Lower leg skin (tissue), 4 donors: Measurements from ENCODE around the gene KLK4. TPM values are rescaled to one million over a fixed set of nuclear protein-coding genes. Genes with fewer than 3 reads are reported as not detected.

Experiments
- DNase-seq, 2 donors: peaks; one replicate each; pipeline ENCODE4 v3.0.0-alpha.2; 2019; ENCODE audit warnings: low spot score in 2 of 2
- H3K4me3 ChIP-seq: fragments of 200-600 bp; sonication (generic); 2 replicates; pipeline ENCODE4 v1.5.1; 2017; ENCODE audit warnings: mild to moderate bottlenecking, low read depth; ENCODE audit not compliant: poor library complexity, severe bottlenecking
- POLR2A ChIP-seq, 2 donors: fragments of 450-650 bp; IDR thresholded peaks; one replicate each; pipeline ENCODE4 v1.6.1; 2016 to 2017; ENCODE audit warnings: antibody characterized with exemption in 2 of 2, mild to moderate bottlenecking in 1 of 2, moderate library complexity in 1 of 2
- WGBS, 2 donors: methylation state at CpG; one replicate each; pipeline ENCODE4 v1.1.5; 2018; 5-methylcytosine and 5-hydroxymethylcytosine counted together
- intact Hi-C: fragments of 100-400 bp; cut with DNase I; formaldehyde crosslinking; loops from one replicate; pipeline ENCODE4 v1.15.0; 2023; ENCODE audit warnings: low total_unique reads
- total RNA-seq, 4 donors: library from RNA; depleted of rRNA; stranded (reverse); fragments of >200 nt; gene quantifications; one replicate each; pipeline ENCODE4 v1.1.0, GENCODE V29; 2016
- TF ChIP-seq, protein P1 (sequence below), 3 donors: fragments of 450-650 bp; IDR thresholded peaks; one replicate each; pipeline ENCODE4 v1.5.1; 2016; ENCODE audit warnings: antibody characterized with exemption in 3 of 3, mild to moderate bottlenecking in 3 of 3, moderate library complexity in 2 of 3

Gene KLK4
- total RNA-seq, 4 donors from 2014 or later = 0.47 to 0.84 (median 0.74) TPM

DNA sequence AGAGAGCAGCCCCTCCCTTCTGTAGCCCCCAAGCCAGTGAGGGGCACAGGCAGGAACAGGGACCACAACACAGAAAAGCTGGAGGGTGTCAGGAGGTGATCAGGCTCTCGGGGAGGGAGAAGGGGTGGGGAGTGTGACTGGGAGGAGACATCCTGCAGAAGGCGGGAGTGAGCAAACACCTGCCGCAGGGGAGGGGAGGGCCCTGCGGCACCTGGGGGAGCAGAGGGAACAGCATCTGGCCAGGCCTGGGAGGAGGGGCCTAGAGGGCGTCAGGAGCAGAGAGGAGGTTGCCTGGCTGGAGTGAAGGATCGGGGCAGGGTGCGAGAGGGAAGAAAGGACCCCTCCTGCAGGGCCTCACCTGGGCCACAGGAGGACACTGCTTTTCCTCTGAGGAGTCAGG, 52.3 kb downstream of the KLK4 start:
- no peak overlapping the region for H3K4me3 ChIP-seq
- no peak for DNase-seq
- WGBS, 2 donors = 12 to 17% methylated on average over 7 of the region's 7 CpGs
- no peak for TF ChIP-seq POLR2A (IDR thresholded peaks at IDR 0.05)
- TF ChIP-seq, protein P1, sequence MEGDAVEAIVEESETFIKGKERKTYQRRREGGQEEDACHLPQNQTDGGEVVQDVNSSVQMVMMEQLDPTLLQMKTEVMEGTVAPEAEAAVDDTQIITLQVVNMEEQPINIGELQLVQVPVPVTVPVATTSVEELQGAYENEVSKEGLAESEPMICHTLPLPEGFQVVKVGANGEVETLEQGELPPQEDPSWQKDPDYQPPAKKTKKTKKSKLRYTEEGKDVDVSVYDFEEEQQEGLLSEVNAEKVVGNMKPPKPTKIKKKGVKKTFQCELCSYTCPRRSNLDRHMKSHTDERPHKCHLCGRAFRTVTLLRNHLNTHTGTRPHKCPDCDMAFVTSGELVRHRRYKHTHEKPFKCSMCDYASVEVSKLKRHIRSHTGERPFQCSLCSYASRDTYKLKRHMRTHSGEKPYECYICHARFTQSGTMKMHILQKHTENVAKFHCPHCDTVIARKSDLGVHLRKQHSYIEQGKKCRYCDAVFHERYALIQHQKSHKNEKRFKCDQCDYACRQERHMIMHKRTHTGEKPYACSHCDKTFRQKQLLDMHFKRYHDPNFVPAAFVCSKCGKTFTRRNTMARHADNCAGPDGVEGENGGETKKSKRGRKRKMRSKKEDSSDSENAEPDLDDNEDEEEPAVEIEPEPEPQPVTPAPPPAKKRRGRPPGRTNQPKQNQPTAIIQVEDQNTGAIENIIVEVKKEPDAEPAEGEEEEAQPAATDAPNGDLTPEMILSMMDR (IDR thresholded peaks at IDR 0.05) = no peak
- intact Hi-C loops = no loop called here

DNA sequence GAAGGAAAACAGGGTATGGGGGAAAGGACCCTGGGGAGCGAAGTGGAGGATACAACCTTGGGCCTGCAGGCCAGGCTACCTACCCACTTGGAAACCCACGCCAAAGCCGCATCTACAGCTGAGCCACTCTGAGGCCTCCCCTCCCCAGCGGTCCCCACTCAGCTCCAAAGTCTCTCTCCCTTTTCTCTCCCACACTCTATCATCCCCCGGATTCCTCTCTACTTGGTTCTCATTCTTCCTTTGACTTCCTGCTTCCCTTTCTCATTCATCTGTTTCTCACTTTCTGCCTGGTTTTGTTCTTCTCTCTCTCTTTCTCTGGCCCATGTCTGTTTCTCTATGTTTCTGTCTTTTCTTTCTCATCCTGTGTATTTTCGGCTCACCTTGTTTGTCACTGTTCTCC, 53.8 kb downstream of the KLK4 start:
- 61 to 69% methylated on average over 6 of the region's 6 CpGs for WGBS, 2 donors
- no peak for TF ChIP-seq POLR2A (IDR thresholded peaks at IDR 0.05)
- TF ChIP-seq, protein P1 (IDR thresholded peaks at IDR 0.05) = no peak
- H3K4me3 ChIP-seq = no peak overlapping the region
- intact Hi-C loops = no loop called here
- no peak for DNase-seq

Other genes with a start within 250 kb of the KLK4 start
- gene SHANK1, start 191.6 kb downstream of the KLK4 start, total RNA-seq = 1 to 10 TPM in 2 of 4 donors, under 1 TPM in 2; 0.30 to 1.6 (median 0.67) TPM
- gene CLEC11A, start 188.0 kb downstream of the KLK4 start, total RNA-seq = 10 to 100 TPM in 2 of 4 donors, 1 to 10 TPM in 2; 9.5 to 19.2 (median 11.9) TPM
- not detected for gene GPR32, start 140.9 kb downstream of the KLK4 start, total RNA-seq
- gene ACP4, start 121.0 kb downstream of the KLK4 start, total RNA-seq = 1 to 10 TPM in 1 of 4 donors, under 1 TPM in 1, not detected in 2; 0.58 to 3.1 TPM
- 10 to 100 TPM; 35.9 to 49.9 (median 46.6) TPM for gene KLK1, start 87.6 kb downstream of the KLK4 start, total RNA-seq
- not detected for gene KLK15, start 77.8 kb downstream of the KLK4 start, total RNA-seq
- 100 to 1,000 TPM in 1 of 4 donors, 10 to 100 TPM in 1, 1 to 10 TPM in 1, under 1 TPM in 1; 0.13 to 119 (median 10.4) TPM for gene KLK3, start 56.5 kb downstream of the KLK4 start, total RNA-seq
- gene KLK2, start 38.0 kb downstream of the KLK4 start, total RNA-seq = 10 to 100 TPM in 1 of 4 donors, 1 to 10 TPM in 1, not detected in 2; 5.3 to 31.2 TPM
- 100 to 1,000 TPM; 179 to 310 (median 271) TPM for gene KLK5, start 41.6 kb upstream of the KLK4 start, total RNA-seq
- 1 to 10 TPM in 3 of 4 donors, under 1 TPM in 1; 0.27 to 9.5 (median 5.1) TPM for gene KLK6, start 58.2 kb upstream of the KLK4 start, total RNA-seq
- 100 to 1,000 TPM; 206 to 251 (median 224) TPM for gene KLK7, start 72.5 kb upstream of the KLK4 start, total RNA-seq
- 100 to 1,000 TPM in 3 of 4 donors, 10 to 100 TPM in 1; 67.1 to 117 (median 106) TPM for gene KLK8, start 90.2 kb upstream of the KLK4 start, total RNA-seq
- 10 to 100 TPM; 30.0 to 94.1 (median 57.2) TPM for gene KLK10, start 108.3 kb upstream of the KLK4 start, total RNA-seq
- gene KLK11, start 115.2 kb upstream of the KLK4 start, total RNA-seq = 100 to 1,000 TPM; 219 to 420 (median 258) TPM
- 1 to 10 TPM in 1 of 4 donors, under 1 TPM in 1, not detected in 2; 0.96 to 2.1 TPM for gene KLK12, start 123.6 kb upstream of the KLK4 start, total RNA-seq
- 10 to 100 TPM in 1 of 4 donors, 1 to 10 TPM in 3; 8.6 to 39.1 (median 9.5) TPM for gene KLK13, start 153.7 kb upstream of the KLK4 start, total RNA-seq
- gene KLK14, start 171.5 kb upstream of the KLK4 start, total RNA-seq = 10 to 100 TPM in 3 of 4 donors, 1 to 10 TPM in 1; 8.3 to 18.3 (median 12.2) TPM
- gene CTU1, start 197.0 kb upstream of the KLK4 start, total RNA-seq = 10 to 100 TPM; 11.3 to 18.1 (median 16.7) TPM
- 1 to 10 TPM in 2 of 4 donors, under 1 TPM in 2; 0.15 to 2.7 (median 1.2) TPM for gene SIGLEC9, start 213.5 kb upstream of the KLK4 start, total RNA-seq
- not detected for gene SIGLEC7, start 230.9 kb upstream of the KLK4 start, total RNA-seq